ENCODE results near the gene ANAPC15. TPM values are rescaled to one million over a fixed set of nuclear protein-coding genes. Genes with fewer than 3 reads are reported as not detected.

Gene ANAPC15
- polyA plus RNA-seq, 1 of the 3 experiments (the other 2 are of a cell fraction): 92.3 TPM

- no peak for DNase-seq
- WGBS (ENCODE audit: low lambda C conversion rate): 65% methylated on average over 3 of the region's 3 CpGs
- Histone ChIP-seq H3K4me3 (ENCODE audit: low read depth in 2 of 2, low read length in 1 of 2) (no peak overlapping the region), H3K4me1 (ENCODE audit: control insufficient read depth in 1 of 2, insufficient read depth in 2 of 2, low read depth in 1 of 2, low read length in 1 of 2) (no peaks in the 10 kb centered on the region), H3K9me3 (peaks cover 5% of the 10 kb centered on the region; the same call in 1 of the 2 replicates), H3K4me2 (no peak overlapping the region), H3K27ac (ENCODE audit: low read depth in 2 of 2, low read length in 1 of 2) (no peak overlapping the region), H3K27me3 (ENCODE audit: insufficient read depth) (peaks cover 4% of the 10 kb centered on the region; the same call in 1 of the 2 replicates), H3K36me3 (replicated peaks in 1 of 2; ENCODE audit: control insufficient read depth in 1 of 2, insufficient read depth in 2 of 2, low read length in 1 of 2) (no peaks in the 10 kb centered on the region), H3K79me2 (ENCODE audit: insufficient read depth) (no peaks in the 10 kb centered on the region), H3K9me2 (no peaks in the 10 kb centered on the region), H3F3A (replicated peaks; ENCODE audit: insufficient read depth) (no peaks in the 10 kb centered on the region), H4K20me1 (ENCODE audit: insufficient read depth) (no peaks in the 10 kb centered on the region), H2AFZ (ENCODE audit: low read depth) (no peak overlapping the region), H3K9ac (no peak overlapping the region)
- no peak for TF ChIP-seq SMC3 (IDR thresholded peaks at IDR 0.05; ENCODE audit: low read depth, low read length)
- TF ChIP-seq PBX3 (IDR thresholded peaks at IDR 0.05): no peak
- TF ChIP-seq RAD21 (IDR thresholded peaks at IDR 0.05; ENCODE audit: low read length): no peak
- no peak for TF ChIP-seq SIN3A (IDR thresholded peaks at IDR 0.05; ENCODE audit: borderline replicate concordance, low read depth, low read length)
- TF ChIP-seq CTCF (IDR thresholded peaks at IDR 0.05): no peak
- no peak for TF ChIP-seq GATA2 (CRISPR knock-in tag; IDR thresholded peaks at IDR 0.05)
- TF ChIP-seq GABPA (IDR thresholded peaks at IDR 0.05; ENCODE audit: low read depth): no peak
- no peak for TF ChIP-seq MXI1 (IDR thresholded peaks at IDR 0.05; ENCODE audit: low read depth, low read length)
- no peak for TF ChIP-seq IRF3 (IDR thresholded peaks at IDR 0.05; ENCODE audit: low read depth, low read length)
- no peak for TF ChIP-seq RXRA (IDR thresholded peaks at IDR 0.05; ENCODE audit: borderline replicate concordance, low read depth)
- no peak for TF ChIP-seq EZH2phosphoT487 (IDR thresholded peaks at IDR 0.05; ENCODE audit: borderline replicate concordance, low read depth)
- no peak for TF ChIP-seq NRF1 (IDR thresholded peaks at IDR 0.05; ENCODE audit: low read depth, low read length)
- no peak for TF ChIP-seq NFIC (IDR thresholded peaks at IDR 0.05; ENCODE audit: borderline replicate concordance)
- no peak for TF ChIP-seq USF1 (IDR thresholded peaks at IDR 0.05; ENCODE audit: borderline replicate concordance, low read depth)
- no peak for TF ChIP-seq ELF1 (IDR thresholded peaks at IDR 0.05)
- CTCF ChIA-PET: interaction anchor here (1.7 to 2.3 kb wide), 2 partner anchors 15 to 54 kb away, joined by 6 to 13 read pairs; no protein-coding TSS in a partner anchor
- POLR2A ChIA-PET: no interaction called here
Measured at GRCh38 chr11:72129381-72129780, 16.9 kb upstream of the ANAPC15 start.
